ENCODE data around the gene SCUBE3. TPM values are rescaled to one million over a fixed set of nuclear protein-coding genes. Genes with fewer than 3 reads are reported as not detected.
A peak's percentile ranks its signal among the peaks of the same experiment; 100 is the strongest.

The SCUBE3 gene
- total and polyA plus RNA-seq, 12 donors: 1.2 to 18.8 (median 8.4) TPM

- intact Hi-C loops (cut with DNase I): no loop called here
- WGBS, 2 donors: 69 to 76% methylated on average over 2 of the region's 2 CpGs
These were observed 36.2 kb upstream of the SCUBE3 start for GRCh38 chr6:35177596-35177995.

GRCh38 chr6:35178012-35178411 is 35.7 kb upstream of the SCUBE3 start:
- H3K4me3 ChIP-seq: no peak overlapping the region
- ATAC-seq: no peak
- intact Hi-C loops (cut with DNase I): no loop called here
- TF ChIP-seq CTCF (IDR thresholded peaks at IDR 0.05): no peak
- H3K36me3 ChIP-seq: no peaks in the 10 kb centered on the region
- no peak overlapping the region for H3K27ac ChIP-seq
- H3K9me3 ChIP-seq: no peaks in the 10 kb centered on the region
- H3K4me1 ChIP-seq: peaks cover 3 to 39% (median 26%) of the 10 kb centered on the region in 9 donors
- no peak for DNase-seq
- WGBS, 2 donors: 88 to 94% methylated on average over 2 of the region's 2 CpGs
- peaks cover 0 to 11% (median 0%) of the 10 kb centered on the region in 7 donors for H3K27me3 ChIP-seq

More at GRCh38 chr6:35177596-35177995, 36.2 kb upstream of the SCUBE3 start:
- Histone ChIP-seq H3K4me3 (no peak overlapping the region), H3K9me3 (no peaks in the 10 kb centered on the region), H3K27ac (no peak overlapping the region), H3K4me1 (peaks cover 3 to 37% (median 24%) of the 10 kb centered on the region in 9 donors), H3K36me3 (no peaks in the 10 kb centered on the region), H3K27me3 (peaks cover 0 to 7% (median 0%) of the 10 kb centered on the region in 7 donors)
- ATAC-seq (no peak), DNase-seq (no peak)
- no peak for TF ChIP-seq CTCF (IDR thresholded peaks at IDR 0.05)

- ATAC-seq: no peak
These were observed 34.6 kb upstream of the SCUBE3 start for GRCh38 chr6:35178932-35179832.

More at GRCh38 chr6:35178932-35179832, 34.6 kb upstream of the SCUBE3 start:
- Histone ChIP-seq H3K4me1 (peaks cover 5 to 50% (median 26%) of the 10 kb centered on the region in 9 donors), H3K27ac (peak overlapping the region in 2 of 10 donors; percentile 1 to 30), H3K36me3 (no peaks in the 10 kb centered on the region), H3K9me3 (no peaks in the 10 kb centered on the region), H3K27me3 (peaks cover 0 to 16% (median 0%) of the 10 kb centered on the region in 7 donors), H3K4me3 (no peak overlapping the region)
- WGBS, 2 donors: 79% methylated on average over 5 of the region's 5 CpGs
- no peak for TF ChIP-seq CTCF (IDR thresholded peaks at IDR 0.05)
- DNase-seq: no peak
- intact Hi-C loops (cut with DNase I): no loop called here
